Measurements from ENCODE around the gene ITK. TPM values are rescaled to one million over a fixed set of nuclear protein-coding genes. Genes with fewer than 3 reads are reported as not detected.

The ITK gene
- total and polyA plus RNA-seq, 2 of the 8 experiments (the other 6 are each of a cell fraction or from before 2014, with no cell fraction given) = 0.05 TPM; not detected in 1

- Histone ChIP-seq H2BK120ac (replicated peaks; ENCODE audit: low read depth, low read length) (no peak overlapping the region), H2AK5ac (ENCODE audit: low read depth, low read length) (no peak overlapping the region), H3K56ac (replicated peaks; ENCODE audit: insufficient read length, low read depth, low read length) (no peak overlapping the region), H4K91ac (replicated peaks; ENCODE audit: insufficient read length, low read length) (no peak overlapping the region), H4K5ac (ENCODE audit: insufficient read length, low read depth, low read length) (no peak overlapping the region), H2AFZ (ENCODE audit: low read length) (no peak overlapping the region), H4K20me1 (replicated peaks in 1 of 2; ENCODE audit: control insufficient read depth in 1 of 2, insufficient read depth in 2 of 2, low read length in 2 of 2) (peaks cover 0 to 5% of the 10 kb centered on the region in 2 experiments), H3K79me2 (ENCODE audit: control insufficient read depth in 1 of 2, insufficient read depth in 2 of 2, low read length in 2 of 2) (peaks cover 0 to 82% of the 10 kb centered on the region in 2 experiments; a peak in 2 of 4 replicates), H3K4me2 (ENCODE audit: insufficient read depth in 1 of 2, low read depth in 2 of 2, low read length in 2 of 2) (no peak overlapping the region), H3K79me1 (ENCODE audit: low read depth, low read length) (peaks cover 2% of the 10 kb centered on the region; the same call in 1 of the 2 replicates), H3K4ac (replicated peaks; ENCODE audit: insufficient read length, low read depth, low read length) (no peak overlapping the region), H2BK5ac (ENCODE audit: low read depth, low read length) (no peak overlapping the region), H3K4me1 (replicated peaks in 1 of 4; ENCODE audit: control insufficient read depth in 3 of 4, insufficient read depth in 4 of 4, low read length in 3 of 4) (no peaks in the 10 kb centered on the region), H3K23ac (ENCODE audit: insufficient read length) (no peak overlapping the region), H3K23me2 (ENCODE audit: low read depth, low read length) (no peaks in the 10 kb centered on the region), H3K27ac (ENCODE audit: low read depth, low read length) (no peak overlapping the region), H3K9ac (replicated peaks in 1 of 4; ENCODE audit: extremely low read depth in 1 of 4, low read depth in 3 of 4, low read length in 3 of 4) (no peak overlapping the region), H2BK12ac (ENCODE audit: low read depth, low read length) (no peak overlapping the region), H4K8ac (ENCODE audit: extremely low read depth, insufficient read depth, low read length) (no peak overlapping the region), H3K4me3 (ENCODE audit: extremely low read depth in 1 of 4, insufficient read depth in 2 of 4, low read depth in 3 of 4, low read length in 4 of 4) (no peak overlapping the region), H3K9me3 (ENCODE audit: insufficient read depth in 2 of 2, low read depth in 1 of 2, low read length in 1 of 2) (no peaks in the 10 kb centered on the region), H2BK20ac (ENCODE audit: low read length) (no peak overlapping the region), H3K27me3 (replicated peaks in 1 of 4; ENCODE audit: control insufficient read depth in 3 of 4, extremely low read depth in 1 of 4, insufficient read depth in 3 of 4, low read length in 3 of 4) (no peaks in the 10 kb centered on the region), H3K18ac (ENCODE audit: extremely low read depth, low read length) (no peak overlapping the region), H3K36me3 (ENCODE audit: control insufficient read depth in 2 of 4, insufficient read depth in 4 of 4, low read length in 3 of 4) (no peaks in the 10 kb centered on the region), H3K14ac (ENCODE audit: insufficient read length) (no peak overlapping the region), H2BK15ac (ENCODE audit: low read length) (no peak overlapping the region)
- no peak for TF ChIP-seq HDAC6 (IDR thresholded peaks at IDR 0.05; ENCODE audit: low read depth, low read length)
- TF ChIP-seq CTBP2 (IDR thresholded peaks at IDR 0.05; ENCODE audit: borderline replicate concordance, insufficient read depth, insufficient read length, low read length) = no peak
- no peak for TF ChIP-seq SIN3A (conservative IDR thresholded peaks at IDR 0.05 in 1 of 2, IDR thresholded peaks at IDR 0.05 in 1 of 2; ENCODE audit: low read depth in 1 of 2, low read length in 2 of 2)
- no peak for TF ChIP-seq SIRT6 (IDR thresholded peaks at IDR 0.05; ENCODE audit: low read length)
- no peak for TF ChIP-seq SRF (IDR thresholded peaks at IDR 0.05; ENCODE audit: low read depth, low read length)
- no peak for TF ChIP-seq EZH2 (IDR thresholded peaks at IDR 0.05; ENCODE audit: low read depth, low read length, severe bottlenecking)
- no peak for TF ChIP-seq CBX8 (IDR thresholded peaks at IDR 0.05; ENCODE audit: borderline replicate concordance, low read depth, low read length)
- no peak for TF ChIP-seq JUND (IDR thresholded peaks at IDR 0.05; ENCODE audit: low read length)
- ChIA-PET POLR2A (ENCODE audit: partially characterized antibody) (no interaction called here), CTCF (ENCODE audit: partially characterized antibody) (interaction anchor here (1.2 to 2.4 kb wide), 2 partner anchors 22 to 29 kb away, joined by 5 to 9 read pairs; no protein-coding TSS in a partner anchor)
- no peak for FAIRE-seq
- no peak for DNase-seq (ENCODE audit: low read depth in 1 of 2, low spot score in 2 of 2)
- WGBS, 2 experiments (ENCODE audit: extremely low coverage in 1 of 2, insufficient coverage in 1 of 2, insufficient read length in 1 of 2, insufficient replicate concordance in 2 of 2, low coverage in 1 of 2, low lambda C conversion rate in 2 of 2, missing lambda C conversion rate in 1 of 2) = 81% methylated on average over 1 of the region's 1 CpG; no CpG with 5 or more reads in 1 of the 2 experiments
These were observed 94.8 kb downstream of the ITK start for GRCh38 chr5:157275403-157275802.

Measured in H1 (cell line).